Activated B cell treated with CpG ODN at 0.5 μM for 24 hours (primary cell): ENCODE data around the gene METTL27. TPM values are rescaled to one million over a fixed set of nuclear protein-coding genes. Genes with fewer than 3 reads are reported as not detected.

Source experiments
- ATAC-seq: fragments of 200-7000 bp; cut with Tn5 transposase; one replicate; pipeline ENCODE4 v1.10.0; 2021; ENCODE audit warnings: low read depth, mild to moderate bottlenecking, moderate library complexity
- CTCF ChIA-PET: fragments of 350-600 bp; sonication (Branson Sonifier 250); formaldehyde crosslinking; loops from one replicate; lab custom pipeline; 2021; ENCODE audit warnings: antibody characterized with exemption; lab: Charles Lee
- POLR2A ChIA-PET: fragments of 350-600 bp; sonication (Branson Sonifier 250); formaldehyde crosslinking; loops from one replicate; lab custom pipeline; 2021; ENCODE audit warnings: antibody characterized with exemption; lab: Charles Lee
- DNase-seq: peaks from one replicate; pipeline ENCODE4 v3.0.0; 2022
- H3K27ac Mint-ChIP-seq: one replicate; pipeline ENCODE4 v1.8.0; 2020; ENCODE audit warnings: mixed read lengths
- H3K27me3 Mint-ChIP-seq: one replicate; pipeline ENCODE4 v1.8.0; 2021; ENCODE audit warnings: mixed read lengths
- H3K36me3 Mint-ChIP-seq: one replicate; pipeline ENCODE4 v1.8.0; 2021; ENCODE audit warnings: low read depth, mixed read lengths
- H3K4me1 Mint-ChIP-seq: one replicate; pipeline ENCODE4 v1.8.0; 2021; ENCODE audit warnings: mixed read lengths
- H3K4me3 Mint-ChIP-seq: one replicate; pipeline ENCODE4 v1.8.0; 2020; ENCODE audit warnings: mild to moderate bottlenecking, mixed read lengths
- H3K9me3 Mint-ChIP-seq: one replicate; pipeline ENCODE4 v1.8.0; 2020; ENCODE audit warnings: mixed read lengths
- CTCF ChIP-seq: fragments of 200-600 bp; IDR thresholded peaks from one replicate; pipeline ENCODE4 v1.8.0; 2022; ENCODE audit warnings: antibody characterized with exemption, mild to moderate bottlenecking
- intact Hi-C: fragments of 100-400 bp; cut with micrococcal nuclease; formaldehyde crosslinking; loops from one replicate; pipeline ENCODE4 v1.15.1; 2024
- total RNA-seq: library from RNA; stranded (reverse); gene quantifications from 2 replicates; pipeline ENCODE4 v1.2.3, GENCODE V29; 2022

METTL27 gene
- total RNA-seq, 1 donor from 2014 or later = 1.7 TPM

GRCh38 chr7:73830681-73831583 lies 11.4 kb downstream of the METTL27 start, which contains the start of gene CLDN4:
CLDN4 (plus strand) TSS chr7:73830996; CDS start chr7:73831202, 206 bp downstream.
- Mint-ChIP-seq H3K27me3 (peaks cover 1% of the 10 kb centered on the region), H3K36me3 (no peaks in the 10 kb centered on the region), H3K4me3 (no peak within 1 kb of the TSS), H3K9me3 (no peaks in the 10 kb centered on the region), H3K4me1 (peaks cover 28% of the 10 kb centered on the region), H3K27ac (no peak within 1 kb of the TSS)
- ChIA-PET POLR2A (no interaction called here), CTCF (no interaction called here)
- intact Hi-C loops = no loop called here
- no peak for TF ChIP-seq CTCF
- no peak for ATAC-seq
- DNase-seq = no peak

GRCh38 chr7:73829921-73830680 lies 12.2 kb downstream of the METTL27 start:
- no peak for TF ChIP-seq CTCF
- ATAC-seq (no peak), DNase-seq (no peak)
- ChIA-PET CTCF (no interaction called here), POLR2A (interaction anchor here (0.6 kb wide), 1 partner anchor 34 kb away, joined by 3 read pairs; no protein-coding TSS in a partner anchor)
- H3K4me1 Mint-ChIP-seq = peaks cover 29% of the 10 kb centered on the region
- H3K36me3 Mint-ChIP-seq = no peaks in the 10 kb centered on the region
- H3K9me3 Mint-ChIP-seq = no peaks in the 10 kb centered on the region
- no peak overlapping the region for H3K4me3 Mint-ChIP-seq
- no peak overlapping the region for H3K27ac Mint-ChIP-seq
- intact Hi-C loops = no loop called here
- H3K27me3 Mint-ChIP-seq = peaks cover 1% of the 10 kb centered on the region

GRCh38 chr7:73829505-73829904 lies 12.8 kb downstream of the METTL27 start:
- intact Hi-C loops = no loop called here

GRCh38 chr7:73828972-73829371 lies 13.3 kb downstream of the METTL27 start:
- H3K9me3 Mint-ChIP-seq = no peaks in the 10 kb centered on the region
- no peak for TF ChIP-seq CTCF
- peaks cover 29% of the 10 kb centered on the region for H3K4me1 Mint-ChIP-seq
- ATAC-seq (no peak), DNase-seq (no peak)
- H3K36me3 Mint-ChIP-seq = no peaks in the 10 kb centered on the region
- CTCF ChIA-PET = no interaction called here
- peak overlapping the region; percentile 16 for H3K4me3 Mint-ChIP-seq
- no peak overlapping the region for H3K27ac Mint-ChIP-seq
- peaks cover 1% of the 10 kb centered on the region for H3K27me3 Mint-ChIP-seq
- POLR2A ChIA-PET = no interaction called here
- intact Hi-C loops = no loop called here

More at GRCh38 chr7:73829505-73829904, 12.8 kb downstream of the METTL27 start:
- no peak overlapping the region for H3K4me3 Mint-ChIP-seq
- H3K9me3 Mint-ChIP-seq = no peaks in the 10 kb centered on the region
- H3K27me3 Mint-ChIP-seq = peaks cover 1% of the 10 kb centered on the region
- H3K4me1 Mint-ChIP-seq = peaks cover 29% of the 10 kb centered on the region
- no peak for TF ChIP-seq CTCF
- ChIA-PET CTCF (no interaction called here), POLR2A (interaction anchor here (0.6 kb wide), 1 partner anchor 34 kb away, joined by 3 read pairs; no protein-coding TSS in a partner anchor)
- no peaks in the 10 kb centered on the region for H3K36me3 Mint-ChIP-seq
- DNase-seq (no peak), ATAC-seq (no peak)
- no peak overlapping the region for H3K27ac Mint-ChIP-seq
